AG04449 (cell line): Measurements from ENCODE around the gene TCEAL7.
"Not testable (repeated sequence)": the region's sequence is repeated elsewhere in the genome, so short reads cannot be mapped to it uniquely, and the experiment has no call there.

Experiments
- CTCF ChIA-PET: fragments of 350-600 bp; formaldehyde crosslinking; extraction: SDS; loops from one replicate; lab custom pipeline; 2021; ENCODE audit warnings: antibody characterized with exemption; lab: Yijun Ruan, JAX
- POLR2A ChIA-PET: fragments of 400-600, 350-600 bp; formaldehyde crosslinking; extraction: SDS; loops from one replicate; lab custom pipeline; 2020; ENCODE audit warnings: antibody characterized with exemption, inconsistent platforms; lab: Yijun Ruan, JAX
- DNase-seq: peaks from one replicate; pipeline ENCODE4 v3.0.0-alpha.2; 2010; ENCODE audit warnings: low read depth, low spot score
- H3K4me3 ChIP-seq: 2 replicates; pipeline ENCODE4 v1.5.1; 2011; ENCODE audit warnings: low read depth, mild to moderate bottlenecking, control low read depth, low read length
- TF ChIP-seq, protein P1 (sequence below): IDR thresholded peaks from one replicate; pipeline ENCODE4 v1.5.1; 2011; ENCODE audit warnings: mild to moderate bottlenecking, moderate library complexity, low read length, control low read depth, inconsistent platforms; ENCODE audit not compliant: insufficient read depth; ENCODE audit errors: missing control alignments

The TCEAL7 gene, protein sequence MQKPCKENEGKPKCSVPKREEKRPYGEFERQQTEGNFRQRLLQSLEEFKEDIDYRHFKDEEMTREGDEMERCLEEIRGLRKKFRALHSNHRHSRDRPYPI

DNA sequence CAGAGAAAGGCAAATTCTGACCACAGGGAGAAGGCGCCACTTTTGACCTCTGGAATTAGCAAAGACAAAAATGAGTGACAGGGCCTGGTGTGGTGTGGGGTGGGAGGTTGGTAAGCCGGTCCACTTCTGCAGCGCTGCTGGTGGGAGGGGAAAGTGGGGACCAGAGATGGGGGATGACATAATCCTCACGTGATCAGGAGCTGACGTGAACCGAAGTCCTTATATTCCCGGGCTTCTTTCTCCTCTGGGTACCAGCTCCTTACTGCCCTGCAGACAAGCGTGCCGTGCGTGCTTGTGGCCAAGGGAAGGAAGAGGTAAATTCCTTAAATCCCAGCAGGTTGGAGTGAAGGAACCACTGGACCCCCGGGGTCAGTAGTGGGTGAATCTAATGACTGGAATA, at the start of gene TCEAL7:
Gene TCEAL7, plus strand, starts transcription at position 249 of the 400 bp plus-strand sequence. CDS start 1,165 bp downstream, outside the sequence.
- H3K4me3 ChIP-seq, result peak within 1 kb of the TSS; percentile 52
- CTCF ChIA-PET, result no interaction called here
- DNase-seq, result no peak
- POLR2A ChIA-PET, result no interaction called here
- TF ChIP-seq, protein P1, sequence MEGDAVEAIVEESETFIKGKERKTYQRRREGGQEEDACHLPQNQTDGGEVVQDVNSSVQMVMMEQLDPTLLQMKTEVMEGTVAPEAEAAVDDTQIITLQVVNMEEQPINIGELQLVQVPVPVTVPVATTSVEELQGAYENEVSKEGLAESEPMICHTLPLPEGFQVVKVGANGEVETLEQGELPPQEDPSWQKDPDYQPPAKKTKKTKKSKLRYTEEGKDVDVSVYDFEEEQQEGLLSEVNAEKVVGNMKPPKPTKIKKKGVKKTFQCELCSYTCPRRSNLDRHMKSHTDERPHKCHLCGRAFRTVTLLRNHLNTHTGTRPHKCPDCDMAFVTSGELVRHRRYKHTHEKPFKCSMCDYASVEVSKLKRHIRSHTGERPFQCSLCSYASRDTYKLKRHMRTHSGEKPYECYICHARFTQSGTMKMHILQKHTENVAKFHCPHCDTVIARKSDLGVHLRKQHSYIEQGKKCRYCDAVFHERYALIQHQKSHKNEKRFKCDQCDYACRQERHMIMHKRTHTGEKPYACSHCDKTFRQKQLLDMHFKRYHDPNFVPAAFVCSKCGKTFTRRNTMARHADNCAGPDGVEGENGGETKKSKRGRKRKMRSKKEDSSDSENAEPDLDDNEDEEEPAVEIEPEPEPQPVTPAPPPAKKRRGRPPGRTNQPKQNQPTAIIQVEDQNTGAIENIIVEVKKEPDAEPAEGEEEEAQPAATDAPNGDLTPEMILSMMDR, result no peak

DNA sequence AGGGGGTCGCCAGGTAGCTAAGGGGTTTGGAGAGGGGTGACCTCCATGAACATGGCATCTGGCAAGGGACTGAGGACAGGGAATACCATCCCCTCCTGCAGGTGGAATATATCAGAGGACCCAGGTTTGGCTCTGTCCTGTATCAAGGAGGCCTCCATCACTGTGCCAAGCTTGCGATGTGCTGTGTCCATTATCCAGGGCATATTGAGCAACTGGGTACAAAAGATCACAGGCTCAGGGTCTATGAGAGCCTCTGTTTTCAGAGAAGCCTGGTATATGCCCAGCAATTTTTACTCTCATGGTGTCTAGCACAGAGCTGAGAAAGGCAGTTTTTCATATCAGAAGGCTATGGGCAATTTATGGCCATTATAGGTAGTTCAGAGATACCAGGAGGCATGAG, 36.9 kb upstream of the TCEAL7 start:
- ChIA-PET CTCF (no interaction called here), POLR2A (no interaction called here)
- H3K4me3 ChIP-seq, result no peak overlapping the region
- TF ChIP-seq, protein P1, result no peak
- no peak for DNase-seq

DNA sequence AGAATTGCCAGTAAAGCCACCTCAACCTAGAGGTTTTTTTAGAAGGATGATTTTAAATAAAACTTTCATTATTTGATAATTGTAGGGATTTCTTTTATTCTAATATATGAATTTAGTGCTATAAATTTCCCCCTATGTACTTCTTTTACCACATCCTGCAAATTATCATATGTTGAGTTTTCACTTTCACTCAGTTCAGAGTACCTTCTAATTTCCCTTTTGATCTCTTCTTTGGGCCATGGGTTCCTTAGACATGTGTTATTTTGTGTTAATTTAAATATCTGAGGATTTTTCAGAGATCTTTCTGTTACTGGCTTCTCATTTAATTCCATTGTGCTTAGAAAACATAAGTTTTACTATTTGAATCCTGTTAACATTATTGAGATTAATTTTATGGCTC, 25.3 kb upstream of the TCEAL7 start:
- TF ChIP-seq, protein P1, result no peak
- no peak overlapping the region for H3K4me3 ChIP-seq
- POLR2A ChIA-PET, result no interaction called here
- no peak for DNase-seq
- CTCF ChIA-PET, result no interaction called here

DNA sequence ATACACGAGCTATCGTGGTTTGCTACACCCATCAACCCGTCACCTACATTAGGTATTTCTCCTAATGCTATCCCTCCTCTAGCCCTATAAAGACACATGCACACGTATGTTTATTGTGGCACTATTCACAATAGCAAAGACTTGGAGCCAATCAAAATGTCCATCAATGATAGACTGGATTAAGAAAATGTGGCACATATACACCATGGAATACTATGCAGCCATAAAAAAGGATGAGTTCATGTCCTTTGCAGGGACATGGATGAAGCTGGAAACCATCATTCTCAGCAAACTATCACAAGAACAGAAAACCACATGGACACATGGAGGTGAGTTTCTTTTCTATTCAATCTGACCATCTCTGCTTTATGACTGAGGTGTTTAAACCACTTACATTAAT, 24.4 kb upstream of the TCEAL7 start:
- CTCF ChIA-PET, DNase-seq, POLR2A ChIA-PET, H3K4me3 ChIP-seq: not testable (repeated sequence)

DNA sequence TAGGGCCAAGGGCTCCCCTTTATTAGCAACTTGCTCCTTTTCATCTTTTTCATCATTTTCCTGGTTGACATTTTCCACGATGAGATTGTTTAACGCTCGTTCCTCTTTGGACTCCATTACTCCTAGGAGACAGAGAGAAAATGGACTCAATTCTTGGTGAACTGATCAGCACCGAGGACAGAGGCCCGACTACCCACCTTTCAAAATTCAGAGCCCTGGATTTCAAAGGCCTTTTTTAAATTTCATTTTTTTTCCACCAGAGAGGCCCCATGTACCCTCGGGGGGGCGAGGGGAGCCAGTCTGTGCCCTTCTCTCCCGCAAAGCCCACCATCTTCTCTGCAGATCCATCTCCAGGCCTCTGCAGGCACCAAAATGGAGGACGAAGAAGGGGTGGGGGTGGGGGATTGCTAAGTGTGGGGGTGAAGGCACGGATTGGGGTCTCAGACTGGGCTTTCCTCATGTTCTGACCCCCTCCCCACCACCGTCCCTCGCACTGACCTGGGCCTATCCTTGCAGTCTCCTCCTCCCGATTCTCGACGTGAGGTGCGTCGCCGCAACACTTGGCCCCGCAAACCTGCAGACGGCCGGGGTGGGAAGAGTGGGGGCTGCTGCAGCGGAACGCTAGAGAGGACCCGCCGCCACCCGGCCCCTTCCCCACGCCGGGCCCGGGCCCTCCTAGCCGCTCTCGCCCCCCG, 20.0 kb upstream of the TCEAL7 start:
- no peak overlapping the region for H3K4me3 ChIP-seq
- CTCF ChIA-PET, result no interaction called here
- TF ChIP-seq, protein P1, result no peak
- DNase-seq, result no peak
- POLR2A ChIA-PET, result interaction anchor here (0.6 kb wide), 1 partner anchor 474 kb away, joined by 4 read pairs; no protein-coding TSS in a partner anchor

DNA sequence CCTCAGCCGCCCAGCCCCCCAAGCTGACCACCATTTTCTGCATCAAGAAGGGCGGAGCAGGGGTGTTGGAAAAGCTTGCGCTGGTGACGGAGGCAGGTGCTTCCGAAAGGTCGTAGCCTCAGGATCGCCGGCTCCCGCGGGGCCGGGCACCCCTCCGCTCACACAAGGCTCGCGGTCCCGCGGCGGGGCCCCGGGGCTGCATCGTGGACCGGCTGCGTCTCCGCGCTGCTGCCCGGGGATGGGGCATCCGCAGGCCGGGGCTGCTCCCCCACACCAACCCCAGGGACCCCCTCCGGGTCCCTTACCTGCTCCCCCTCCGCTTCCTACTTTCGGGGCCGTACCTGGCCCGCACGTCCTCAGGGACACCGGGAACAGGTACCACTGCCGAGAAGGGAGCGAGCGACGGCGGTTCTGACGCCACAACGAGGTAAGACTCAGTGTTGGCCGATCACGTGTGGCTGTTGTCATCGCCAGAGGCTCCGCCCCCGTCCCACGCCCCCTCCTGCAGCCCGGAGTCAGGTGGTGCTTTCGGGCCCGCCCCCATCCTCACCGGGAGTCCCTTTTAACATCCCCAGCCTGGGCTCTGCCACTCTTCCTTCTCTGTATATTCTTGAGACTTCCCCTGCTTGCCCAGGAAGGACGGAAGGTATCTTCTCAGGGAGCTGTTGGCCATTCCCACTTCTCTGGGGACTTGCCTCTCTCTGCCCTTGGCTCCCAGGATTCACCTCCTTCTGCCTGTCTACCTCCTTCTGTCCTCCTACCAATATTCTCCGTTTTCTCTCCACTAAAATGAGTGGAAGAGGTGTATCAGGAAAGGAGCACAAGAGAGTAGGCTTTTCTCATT, 19.3 kb upstream of the TCEAL7 start, which contains the start of gene BEX2:
Gene BEX2, minus strand, starts transcription at position 436 of the 844 bp plus-strand sequence. CDS start 1,014 bp downstream, outside the sequence.
- CTCF ChIA-PET, result no interaction called here
- POLR2A ChIA-PET, result interaction anchor here (0.6 kb wide), 1 partner anchor 475 kb away, joined by 4 read pairs; no protein-coding TSS in a partner anchor
- peak within 1 kb of the TSS; percentile 34 for H3K4me3 ChIP-seq
- DNase-seq, result no peak
- TF ChIP-seq, protein P1, result no peak
